ENCODE results near the gene MRPL46.

GRCh38 chr15:88465633-88466224 is 1.5 kb downstream of the MRPL46 start:
- no peak for TF ChIP-seq CTCF (conservative IDR thresholded peaks at IDR 0.05)
- no peak for TF ChIP-seq EZH2 (IDR thresholded peaks at IDR 0.05; ENCODE audit: low read depth)

Measured in PC-9 (cell line).